Hematopoietic multipotent progenitor cell treated with erythropoietin and hydrocortisone succinate and interleukin-3 and kit ligand, for 8 days (in vitro differentiated cells): Measurements from ENCODE around the gene MRPL45.

ENCODE experiments used
- DNase-seq: peaks from one replicate; pipeline ENCODE4 v3.0.0-alpha.2; 2015

MRPL45 gene

DNA sequence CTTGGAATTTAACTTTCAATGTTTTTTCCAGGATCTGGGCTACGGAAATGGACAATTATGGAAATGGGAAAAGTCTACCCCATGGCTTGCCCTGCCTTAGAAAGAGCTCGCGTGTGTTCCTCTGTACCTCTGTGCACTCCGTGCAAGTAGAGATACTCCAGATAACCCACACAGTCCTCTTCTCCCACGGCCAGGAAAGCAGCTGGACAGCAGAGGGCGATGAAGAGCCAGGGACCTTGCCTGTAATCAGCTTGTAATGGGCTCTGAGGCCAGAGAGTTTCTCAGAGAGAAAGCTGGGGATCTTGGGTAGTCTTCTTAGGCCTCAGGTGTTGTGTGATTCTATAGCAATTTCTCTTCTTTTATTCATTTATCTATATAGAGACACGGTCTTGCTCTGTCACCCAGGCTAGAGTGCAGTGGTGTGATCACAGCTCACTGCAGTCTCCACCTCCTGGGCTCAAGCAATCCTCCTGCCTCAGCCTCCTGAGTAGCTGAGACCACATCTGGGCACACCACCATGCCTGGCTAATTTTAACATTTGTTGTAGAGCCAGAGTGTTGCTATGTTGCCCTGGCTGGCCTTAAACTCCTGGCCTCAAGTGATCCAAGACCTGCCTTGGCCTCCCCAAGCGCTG is 52.2 kb downstream of the MRPL45 start:
- DNase-seq = peak; percentile 90

DNA sequence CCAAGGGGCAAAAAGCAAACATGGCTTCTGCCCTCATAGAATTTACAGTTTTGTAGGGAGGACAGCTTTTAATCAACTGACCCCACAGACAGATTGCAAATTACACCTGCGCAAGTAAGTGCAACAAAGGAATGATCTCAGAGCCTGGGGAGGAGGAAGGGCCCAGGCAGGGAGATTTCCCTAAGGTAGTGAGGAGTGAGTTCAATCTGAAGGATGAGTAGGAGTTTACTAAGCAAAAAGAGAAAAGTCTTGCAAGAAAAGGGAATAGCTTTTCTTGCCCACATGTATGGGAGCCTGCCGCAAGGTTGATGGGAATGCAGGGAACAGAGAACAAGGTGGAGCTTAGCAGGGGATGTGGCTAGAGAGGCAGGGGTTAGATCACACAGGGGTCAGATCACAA is 53.1 kb downstream of the MRPL45 start:
- no peak for DNase-seq

DNA sequence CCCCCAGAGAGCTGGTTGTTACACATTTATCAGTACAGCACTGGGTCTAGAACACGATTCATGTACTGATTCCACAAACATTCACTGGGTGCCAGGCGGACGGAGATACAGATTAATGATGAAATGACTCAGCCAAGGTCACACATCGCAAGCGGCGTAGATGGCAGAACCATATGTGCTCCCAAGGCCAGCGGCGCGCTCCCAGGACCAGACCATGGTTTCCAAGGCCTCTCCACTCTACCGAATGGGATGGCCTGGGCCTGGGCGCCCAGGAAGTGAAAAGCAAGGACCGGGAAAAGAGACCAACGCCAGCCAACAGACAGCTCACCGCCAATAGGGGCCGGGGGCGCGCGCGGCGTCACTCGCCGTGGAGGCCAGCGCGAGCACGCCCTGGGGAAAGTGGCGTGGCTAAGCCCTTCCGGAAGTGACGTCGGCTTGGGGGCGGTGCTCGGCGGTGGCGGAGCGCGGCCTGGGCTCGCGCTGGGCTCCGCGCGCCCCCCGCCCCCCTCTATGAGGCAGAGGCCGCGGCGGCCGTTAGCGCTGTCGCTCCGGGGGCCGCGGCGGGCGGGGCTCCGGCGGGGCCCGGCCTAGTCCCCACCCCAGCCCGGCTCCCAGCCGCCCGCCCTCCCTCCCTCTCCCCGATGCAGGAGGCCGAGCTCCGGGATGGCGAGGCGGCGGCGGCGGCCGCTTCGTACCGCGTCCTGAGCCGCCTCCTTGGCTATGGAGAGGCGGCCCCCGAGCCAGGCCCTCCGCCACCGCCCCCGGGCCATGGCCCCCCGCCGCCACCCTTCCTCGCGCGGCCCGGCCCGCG is 54.6 kb downstream of the MRPL45 start, which contains the start of gene SOCS7:
Gene SOCS7, plus strand, starts transcription at position 433 of the 811 bp plus-strand sequence. Its CDS starts 209 bp downstream, at position 642.
- DNase-seq = peak; percentile 87

DNA sequence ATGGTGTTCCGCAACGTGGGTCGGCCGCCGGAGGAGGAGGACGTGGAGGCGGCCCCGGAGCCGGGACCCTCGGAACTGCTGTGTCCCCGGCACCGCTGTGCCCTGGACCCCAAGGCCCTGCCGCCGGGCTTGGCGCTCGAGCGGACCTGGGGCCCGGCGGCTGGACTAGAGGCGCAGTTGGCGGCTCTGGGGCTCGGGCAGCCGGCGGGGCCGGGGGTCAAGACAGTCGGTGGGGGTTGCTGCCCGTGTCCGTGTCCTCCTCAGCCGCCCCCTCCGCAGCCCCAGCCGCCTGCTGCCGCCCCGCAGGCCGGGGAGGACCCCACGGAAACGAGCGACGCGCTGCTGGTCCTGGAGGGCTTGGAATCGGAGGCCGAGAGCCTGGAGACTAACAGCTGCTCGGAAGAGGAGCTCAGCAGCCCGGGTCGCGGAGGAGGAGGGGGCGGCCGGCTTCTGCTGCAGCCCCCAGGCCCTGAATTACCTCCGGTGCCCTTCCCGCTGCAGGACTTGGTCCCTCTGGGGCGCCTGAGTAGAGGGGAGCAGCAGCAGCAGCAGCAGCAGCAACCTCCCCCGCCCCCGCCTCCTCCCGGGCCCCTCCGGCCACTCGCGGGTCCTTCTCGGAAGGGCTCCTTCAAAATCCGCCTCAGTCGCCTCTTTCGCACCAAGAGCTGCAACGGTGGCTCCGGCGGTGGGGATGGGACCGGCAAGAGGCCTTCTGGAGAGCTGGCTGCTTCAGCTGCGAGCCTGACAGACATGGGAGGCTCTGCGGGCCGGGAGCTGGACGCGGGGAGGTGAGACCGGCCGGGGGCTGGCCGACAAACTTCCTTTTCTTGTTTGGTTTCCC is 55.5 kb downstream of the MRPL45 start:
- DNase-seq = peak; percentile 10

DNA sequence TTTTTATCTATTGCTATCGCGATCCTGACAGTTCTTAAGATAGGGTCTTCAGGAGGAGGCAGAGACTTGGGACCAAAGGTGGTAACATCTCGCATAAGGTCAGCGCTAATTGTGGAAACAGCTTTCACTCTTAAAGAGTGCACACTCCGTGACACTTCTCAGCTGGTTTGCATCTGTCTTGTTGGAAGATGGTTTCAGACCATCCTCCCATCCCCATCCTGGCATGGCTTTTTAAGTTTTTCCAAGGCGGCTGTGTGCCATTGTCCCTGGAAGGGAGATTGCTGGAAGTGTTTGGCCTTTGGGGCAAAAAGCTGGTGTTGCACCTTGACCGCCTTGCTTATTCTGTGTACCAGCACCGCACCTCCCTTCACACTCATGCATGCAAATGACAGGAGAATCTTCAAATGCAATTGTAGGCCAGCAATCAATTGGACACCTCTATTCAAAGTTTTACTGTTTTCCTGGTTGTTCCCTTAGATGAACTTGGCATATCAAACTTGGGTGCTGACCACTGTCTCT is 56.2 kb downstream of the MRPL45 start:
- peak; percentile 14 for DNase-seq

DNA sequence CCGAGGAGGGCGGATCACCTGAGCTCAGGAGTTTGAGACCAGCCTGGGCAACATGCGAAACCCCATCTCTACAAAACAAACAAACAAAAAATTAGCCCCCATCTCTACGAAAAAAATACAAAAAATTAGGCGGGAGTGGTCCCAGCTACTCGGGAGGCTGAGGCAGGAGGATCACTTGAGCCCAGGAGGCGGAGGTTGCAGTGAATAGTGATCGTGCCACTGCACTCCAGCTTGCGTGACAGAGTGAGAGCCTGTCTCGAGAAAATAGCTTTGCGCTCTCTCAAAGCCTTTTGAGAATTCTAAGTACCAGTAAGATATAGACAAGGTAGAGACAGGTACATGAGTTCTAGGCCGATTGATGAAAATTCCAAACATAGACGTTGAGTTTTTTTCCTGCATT is 56.7 kb downstream of the MRPL45 start:
- no peak for DNase-seq

DNA sequence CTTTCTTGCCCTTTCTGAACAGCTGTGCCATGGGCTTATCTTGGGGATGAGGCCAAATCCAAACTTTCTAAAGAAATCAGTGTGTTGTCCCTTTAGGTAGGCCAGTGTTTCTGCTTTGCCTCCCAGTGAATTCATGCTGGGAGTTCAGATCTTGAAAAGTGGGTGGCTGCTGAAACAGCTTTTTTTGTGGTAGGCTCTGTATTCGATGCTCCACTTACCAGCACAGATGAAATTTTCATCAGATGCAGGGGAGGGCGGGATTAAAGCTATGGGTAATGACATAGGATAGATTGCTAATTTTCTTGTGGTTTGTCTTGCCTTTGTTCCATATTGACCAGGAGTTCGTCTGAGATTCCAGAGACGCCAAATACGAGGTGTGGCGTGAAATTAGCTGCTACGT is 57.5 kb downstream of the MRPL45 start:
- DNase-seq = no peak

DNA sequence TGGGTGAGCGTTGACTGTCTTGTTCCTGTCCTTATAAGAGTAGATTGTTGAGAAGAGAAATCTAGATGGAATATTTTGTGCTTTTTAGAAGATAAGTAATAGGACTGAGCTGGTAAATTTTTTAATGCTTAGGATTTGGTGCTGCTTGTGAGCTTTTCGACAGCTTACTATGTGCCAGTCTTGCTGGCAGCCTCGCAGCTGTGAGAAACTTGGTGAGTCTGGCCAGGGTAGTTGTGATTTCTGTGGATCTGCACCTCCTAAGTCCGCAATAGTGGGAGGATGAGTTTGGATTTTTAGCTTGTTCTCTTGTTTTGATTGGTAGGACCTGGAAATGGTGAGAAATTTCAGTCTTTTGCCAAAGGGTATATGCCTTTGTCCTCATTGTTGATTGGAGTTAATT is 58.3 kb downstream of the MRPL45 start:
- no peak for DNase-seq

DNA sequence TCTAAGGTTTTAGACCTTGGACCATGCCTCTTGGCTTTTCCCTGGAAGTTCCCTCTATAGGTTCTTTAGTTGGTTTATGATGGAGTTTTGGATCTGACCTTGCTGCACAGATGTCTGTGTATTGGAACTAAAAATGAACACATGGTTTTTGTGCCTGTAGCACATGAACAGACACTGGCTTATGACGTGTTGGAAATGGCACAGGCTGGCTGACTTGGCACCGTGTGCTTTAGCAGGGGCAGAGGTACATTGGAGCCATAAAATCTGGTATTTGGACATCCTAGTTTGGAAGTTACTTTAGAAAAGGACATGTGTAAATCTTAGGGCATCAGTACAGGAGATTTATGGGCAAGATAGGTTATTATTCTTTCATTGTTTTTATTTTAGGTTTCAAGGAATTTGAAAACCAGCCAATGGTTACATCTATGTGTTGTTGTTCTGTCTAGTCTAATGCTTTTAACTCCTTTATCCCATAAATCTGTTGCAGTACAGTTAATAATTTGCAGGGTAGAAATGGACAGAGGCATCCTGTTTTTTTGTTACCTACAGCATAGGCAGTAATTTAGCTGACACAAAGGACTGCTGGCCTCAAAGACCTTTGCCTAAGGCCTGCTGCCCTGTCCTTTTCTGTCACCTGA is 60.6 kb downstream of the MRPL45 start:
- no peak for DNase-seq

DNA sequence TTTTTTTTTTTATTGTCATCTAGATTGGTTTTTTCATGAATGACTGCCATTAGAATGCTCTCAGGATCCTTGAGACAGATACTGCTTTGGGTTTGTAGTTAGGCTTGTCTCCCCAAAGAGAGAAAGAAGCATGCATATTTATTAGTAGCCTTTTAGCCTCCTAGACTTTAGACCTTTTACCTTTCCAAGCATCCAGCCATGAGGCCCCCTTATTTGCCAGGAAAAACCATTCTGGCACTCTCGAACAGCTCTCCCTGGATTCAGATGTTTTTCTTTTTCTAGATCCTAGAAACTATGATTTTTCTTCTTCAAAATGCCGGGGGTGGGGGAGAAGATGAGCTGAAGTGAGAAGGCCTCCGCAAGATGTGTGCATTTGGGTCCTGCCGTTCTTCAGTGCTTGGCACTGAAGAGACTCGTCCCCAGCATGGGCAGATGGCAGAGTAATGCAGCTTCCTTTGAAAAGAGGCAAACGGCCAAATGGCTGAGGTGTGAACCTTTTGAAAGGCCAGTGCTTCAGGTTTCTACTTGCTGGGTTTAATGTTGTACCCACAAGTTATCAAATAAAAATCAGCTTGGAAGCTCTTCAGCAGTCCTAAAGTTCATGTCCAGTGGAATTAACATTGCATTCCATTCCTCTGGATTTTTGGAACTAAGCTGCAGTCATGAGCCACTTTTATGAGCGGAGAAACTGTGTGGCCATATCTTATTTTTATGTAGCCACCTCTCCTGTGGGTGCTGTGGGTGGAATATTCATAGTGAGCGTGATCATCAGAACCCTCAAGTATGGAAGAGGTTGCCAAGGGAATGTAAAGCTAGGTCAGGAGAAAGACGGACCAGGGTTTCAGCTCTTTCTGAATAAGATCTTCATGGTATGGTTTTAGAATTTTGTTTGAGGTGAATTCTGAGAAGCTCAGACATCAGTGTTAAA is 61.9 kb downstream of the MRPL45 start:
- no peak for DNase-seq

DNA sequence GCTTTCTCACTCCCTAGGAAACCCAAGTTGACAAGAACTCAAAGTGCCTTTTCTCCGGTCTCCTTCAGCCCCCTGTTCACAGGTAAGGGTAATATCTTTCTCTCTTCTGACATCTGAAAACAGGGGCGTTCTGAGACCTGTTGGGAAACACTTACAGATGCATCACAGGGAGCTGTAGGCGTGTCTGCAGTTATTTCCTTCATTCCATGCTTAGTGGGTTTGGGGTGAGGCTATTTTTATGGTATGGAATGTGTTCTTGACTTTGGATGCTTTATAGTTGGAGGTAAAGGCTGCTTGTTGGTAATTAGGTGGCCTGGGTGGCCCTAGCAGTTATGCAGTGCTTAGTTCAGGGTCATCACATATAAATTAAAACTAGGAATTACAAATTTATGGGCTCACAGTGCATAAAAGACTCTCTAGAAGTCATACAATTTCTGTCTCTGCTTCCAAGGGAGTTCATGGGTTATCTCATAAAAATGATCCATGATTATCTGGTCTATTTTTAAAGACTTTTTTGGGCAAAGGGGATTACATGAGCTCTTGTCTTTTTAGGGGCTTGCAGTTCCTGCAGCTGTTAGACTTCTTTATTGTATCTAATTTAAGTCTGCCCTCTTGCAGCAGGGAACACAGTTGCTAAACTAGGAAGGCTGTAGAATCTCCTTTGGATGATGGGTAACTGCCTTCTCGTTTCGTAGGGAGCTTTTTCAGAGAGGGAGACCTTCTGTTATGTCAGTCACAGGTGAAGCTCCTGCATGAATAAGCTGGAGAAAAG is 64.9 kb downstream of the MRPL45 start:
- DNase-seq = no peak

DNA sequence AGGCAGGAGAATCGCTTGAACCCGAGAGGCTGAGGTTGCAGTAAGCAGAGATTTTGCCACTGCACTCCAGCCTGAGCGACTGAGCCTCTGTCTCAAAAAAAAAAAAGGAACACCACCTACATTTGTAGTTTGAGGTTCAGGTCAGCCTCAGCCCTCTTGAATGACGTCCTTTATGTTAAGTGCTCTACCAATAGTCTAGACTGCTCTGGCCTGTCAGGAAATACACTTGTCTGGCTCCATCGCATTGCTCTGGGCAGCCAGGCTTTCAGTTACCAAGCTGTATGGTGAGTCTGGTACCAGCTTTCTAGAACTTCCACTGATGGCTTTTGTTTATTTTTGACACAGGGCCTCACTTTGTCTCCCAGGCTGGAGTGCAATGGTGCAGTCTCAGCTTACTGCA is 66.0 kb downstream of the MRPL45 start:
- DNase-seq = no peak

DNA sequence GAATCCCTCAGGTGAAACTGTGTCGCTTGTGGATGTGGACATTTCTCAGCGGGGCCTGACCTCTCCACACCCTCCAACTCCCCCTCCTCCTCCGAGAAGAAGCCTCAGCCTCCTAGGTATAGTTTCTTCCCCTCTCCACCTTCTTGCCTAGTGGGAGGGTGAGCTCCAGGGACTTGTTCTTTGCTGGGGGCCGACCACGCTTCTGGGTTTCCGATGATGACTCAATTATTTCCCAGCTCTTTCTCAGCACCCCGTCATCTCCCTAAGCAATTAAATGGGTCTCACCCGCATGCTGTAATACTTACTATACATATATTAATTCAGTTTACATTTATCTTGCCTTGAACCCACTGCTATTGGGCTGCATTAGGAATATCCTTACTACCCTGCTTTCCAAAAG is 67.8 kb downstream of the MRPL45 start:
- no peak for DNase-seq

DNA sequence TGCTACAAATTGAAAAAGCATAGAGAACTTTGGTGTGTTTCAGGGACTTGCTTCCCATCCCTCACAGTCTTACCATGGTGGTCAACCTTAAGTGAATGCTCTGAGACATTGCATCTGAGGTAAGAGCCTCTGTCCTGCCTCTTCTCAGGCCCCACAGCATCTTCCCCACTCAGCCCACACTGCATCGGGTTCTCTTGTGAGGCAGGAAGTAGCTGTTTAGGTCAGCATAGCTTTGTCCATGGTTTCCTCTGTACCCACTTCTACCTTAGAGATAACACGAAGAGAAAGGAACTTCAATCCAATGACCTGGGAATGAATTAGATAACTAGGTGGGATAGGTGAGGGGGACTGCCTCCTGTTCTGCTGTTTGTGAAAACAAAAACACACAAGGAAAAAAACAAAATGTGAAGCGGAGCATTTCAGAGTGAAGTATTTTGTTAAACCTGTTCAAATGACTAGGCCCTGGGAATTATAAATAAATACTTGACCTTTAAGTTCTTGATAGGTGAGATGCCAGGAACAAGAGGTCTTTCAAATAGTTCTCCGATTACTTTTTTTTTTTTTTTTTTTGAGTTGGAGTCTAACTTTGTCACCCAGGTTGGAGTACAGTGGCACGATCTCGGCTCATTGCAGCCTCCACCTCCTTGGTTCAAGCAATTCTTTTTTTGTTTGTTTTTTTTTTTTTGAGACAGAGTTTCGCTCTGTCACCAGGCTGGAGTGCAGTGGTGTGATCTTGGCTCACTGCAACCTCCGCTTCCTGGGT is 72.3 kb downstream of the MRPL45 start:
- no peak for DNase-seq
